Mesothelial cell of epicardium (in vitro differentiated cells): Measurements from ENCODE around the gene OR6C75. TPM values are rescaled to one million over a fixed set of nuclear protein-coding genes. Genes with fewer than 3 reads are reported as not detected.

Experiments
- DNase-seq, 2 experiments: peaks; one replicate each; pipeline ENCODE4 v3.0.0; 2021; ENCODE audit warnings: low spot score in 2 of 2; ENCODE audit not compliant: unreplicated experiment in 2 of 2
- H3K27ac Mint-ChIP-seq: 2 replicates; pipeline ENCODE4 v1.8.0; 2021; ENCODE audit warnings: mixed read lengths
- H3K27me3 Mint-ChIP-seq: 2 replicates; pipeline ENCODE4 v1.8.0; 2021; ENCODE audit warnings: low read depth, mixed read lengths
- H3K36me3 Mint-ChIP-seq: 2 replicates; pipeline ENCODE4 v1.8.0; 2021; ENCODE audit warnings: mixed read lengths
- H3K4me1 Mint-ChIP-seq: 2 replicates; pipeline ENCODE4 v1.8.0; 2021; ENCODE audit warnings: mixed read lengths
- H3K4me3 Mint-ChIP-seq: 2 replicates; pipeline ENCODE4 v1.8.0; 2021; ENCODE audit warnings: mild to moderate bottlenecking, moderate library complexity, mixed read lengths
- H3K9me3 Mint-ChIP-seq: 2 replicates; pipeline ENCODE4 v1.8.0; 2021; ENCODE audit warnings: mixed read lengths
- CTCF ChIP-seq: fragments of 200-600 bp; sonication (generic); IDR thresholded peaks from one replicate; pipeline ENCODE4 v1.5.0; 2021; ENCODE audit warnings: antibody characterized with exemption; ENCODE audit not compliant: unreplicated experiment
- total RNA-seq: library from RNA; stranded (reverse); gene quantifications from 3 replicates; pipeline ENCODE4 v1.2.1, GENCODE V29; 2021

The OR6C75 gene
- total RNA-seq, 1 donor from 2014 or later = not detected

GRCh38 chr12:55365086-55365485 is 2.3 kb downstream of the OR6C75 start:
- no peak for DNase-seq
- peaks cover 4% of the 10 kb centered on the region for H3K27me3 Mint-ChIP-seq
- no peaks in the 10 kb centered on the region for H3K36me3 Mint-ChIP-seq
- no peak overlapping the region for H3K27ac Mint-ChIP-seq
- TF ChIP-seq CTCF = no peak
- no peaks in the 10 kb centered on the region for H3K9me3 Mint-ChIP-seq
- no peaks in the 10 kb centered on the region for H3K4me1 Mint-ChIP-seq
- H3K4me3 Mint-ChIP-seq = no peak overlapping the region

- no peak overlapping the region for H3K4me3 Mint-ChIP-seq
- no peak for TF ChIP-seq CTCF
- DNase-seq = no peak
- H3K27me3 Mint-ChIP-seq = no peaks in the 10 kb centered on the region
- H3K4me1 Mint-ChIP-seq = no peaks in the 10 kb centered on the region
- no peaks in the 10 kb centered on the region for H3K36me3 Mint-ChIP-seq
- H3K9me3 Mint-ChIP-seq = no peaks in the 10 kb centered on the region
- no peak overlapping the region for H3K27ac Mint-ChIP-seq
These were observed 9.7 kb downstream of the OR6C75 start for GRCh38 chr12:55372521-55372920.

GRCh38 chr12:55385891-55386290 is 23.1 kb downstream of the OR6C75 start:
- no peak for TF ChIP-seq CTCF
- no peak for DNase-seq
- no peaks in the 10 kb centered on the region for H3K4me1 Mint-ChIP-seq
- H3K4me3 Mint-ChIP-seq = no peak overlapping the region
- H3K27ac Mint-ChIP-seq = no peak overlapping the region
- peaks cover 3% of the 10 kb centered on the region for H3K27me3 Mint-ChIP-seq
- no peaks in the 10 kb centered on the region for H3K36me3 Mint-ChIP-seq
- no peaks in the 10 kb centered on the region for H3K9me3 Mint-ChIP-seq

- Mint-ChIP-seq H3K9me3 (no peaks in the 10 kb centered on the region), H3K36me3 (no peaks in the 10 kb centered on the region), H3K27me3 (peaks cover 17% of the 10 kb centered on the region), H3K27ac (no peak overlapping the region), H3K4me3 (no peak overlapping the region), H3K4me1 (no peaks in the 10 kb centered on the region)
- no peak for TF ChIP-seq CTCF
- DNase-seq = no peak
These were observed 29.4 kb downstream of the OR6C75 start for GRCh38 chr12:55392032-55392795.

- Mint-ChIP-seq H3K4me1 (no peaks in the 10 kb centered on the region), H3K27ac (no peak overlapping the region), H3K9me3 (no peaks in the 10 kb centered on the region), H3K36me3 (no peaks in the 10 kb centered on the region), H3K27me3 (peaks cover 29% of the 10 kb centered on the region), H3K4me3 (no peak overlapping the region)
- no peak for DNase-seq
- TF ChIP-seq CTCF = no peak
These were observed 33.6 kb downstream of the OR6C75 start for GRCh38 chr12:55396326-55396725.

- no peak for DNase-seq
- H3K27ac Mint-ChIP-seq = no peak within 1 kb of the TSS
- no peak within 1 kb of the TSS for H3K4me3 Mint-ChIP-seq
- H3K36me3 Mint-ChIP-seq = no peaks in the 10 kb centered on the region
- no peaks in the 10 kb centered on the region for H3K9me3 Mint-ChIP-seq
- no peak for TF ChIP-seq CTCF
- H3K4me1 Mint-ChIP-seq = no peaks in the 10 kb centered on the region
- peaks cover 23% of the 10 kb centered on the region for H3K27me3 Mint-ChIP-seq
These were observed 37.5 kb downstream of the OR6C75 start, which contains the start of gene OR6C65 for GRCh38 chr12:55400229-55400628. Gene OR6C65 (plus strand): TSS chr12:55400529. CDS start chr12:55400529, 0 bp downstream.
